B cell (primary cell): Measurements from ENCODE around the gene SEPTIN5. TPM values are rescaled to one million over a fixed set of nuclear protein-coding genes. Genes with fewer than 3 reads are reported as not detected.
A peak's percentile ranks its signal among the peaks of the same experiment; 100 is the strongest.

Experiments
- ATAC-seq: fragments of 200-7000 bp; cut with Tn5 transposase; one replicate; pipeline ENCODE4 v1.10.0; 2021; ENCODE audit warnings: low read depth, mild to moderate bottlenecking, moderate number of reproducible peaks, moderate library complexity
- CTCF ChIA-PET: fragments of 350-600 bp; sonication (Branson Sonifier 250); formaldehyde crosslinking; loops from one replicate; lab custom pipeline; 2021; ENCODE audit warnings: antibody characterized with exemption, inconsistent platforms; lab: Charles Lee
- POLR2A ChIA-PET: fragments of 350-600 bp; sonication (Branson Sonifier 250); formaldehyde crosslinking; loops from one replicate; lab custom pipeline; 2021; ENCODE audit warnings: antibody characterized with exemption; lab: Charles Lee
- DNase-seq: peaks from one replicate; pipeline ENCODE4 v3.0.0; 2013
- H2AFZ ChIP-seq: 2 replicates; pipeline ENCODE4 v1.6.1; 2012; ENCODE audit warnings: mild to moderate bottlenecking, low read depth, low read length; ENCODE audit not compliant: insufficient read depth, poor library complexity, severe bottlenecking
- H3K27ac ChIP-seq, 2 donors: 1 replicate in 1 of 2; 2 replicates in 1 of 2; pipeline ENCODE4 v1.5.1; 2012 to 2013; ENCODE audit warnings: low read length in 2 of 2, mild to moderate bottlenecking in 2 of 2, moderate library complexity in 1 of 2
- H3K27me3 ChIP-seq, 4 experiments: fragments of 200-600 bp in 1 of 4; sonication (generic) in 1 of 4; replicated peaks in 1 of 4; 1 replicate in 2 of 4; 2 replicates in 2 of 4; pipeline versions ENCODE4 v1.6.1 to v1.7.0; 2013 to 2016; ENCODE audit warnings: low read length in 3 of 4, mild to moderate bottlenecking in 2 of 4, mixed read lengths in 1 of 4, moderate library complexity in 1 of 4; ENCODE audit not compliant: insufficient read depth in 4 of 4, control insufficient read depth in 3 of 4; ENCODE audit errors: control extremely low read depth in 1 of 4
- H3K36me3 ChIP-seq, 2 experiments: replicated peaks in 1 of 2; 1 replicate in 1 of 2; 2 replicates in 1 of 2; pipeline versions ENCODE4 v1.6.1 to v1.7.1; 2013; ENCODE audit warnings: low read length in 1 of 2; ENCODE audit not compliant: insufficient read depth in 2 of 2, control insufficient read depth in 1 of 2; ENCODE audit errors: control extremely low read depth in 1 of 2, extremely low read depth in 1 of 2
- H3K4me1 ChIP-seq, 2 donors: fragments of 200-600 bp in 1 of 2; sonication (generic) in 1 of 2; 1 replicate in 1 of 2; 2 replicates in 1 of 2; pipeline versions ENCODE4 v1.5.1 to v1.6.1; 2013 to 2017; ENCODE audit warnings: low read length in 2 of 2; ENCODE audit not compliant: control insufficient read depth in 2 of 2, insufficient read depth in 2 of 2
- H3K4me2 ChIP-seq: replicated peaks from 2 replicates; pipeline ENCODE3; 2012; ENCODE audit warnings: mild to moderate bottlenecking, low read depth, low read length; ENCODE audit not compliant: poor library complexity, severe bottlenecking
- H3K4me3 ChIP-seq, 5 experiments: fragments of 200-600 bp in 1 of 5; sonication (generic) in 1 of 5; 1 replicate in 3 of 5; 2 replicates in 2 of 5; pipeline versions ENCODE4 v1.5.1 to v1.7.0; 2011 to 2016; ENCODE audit warnings: low read length in 4 of 5, mild to moderate bottlenecking in 4 of 5, low read depth in 2 of 5, control low read depth in 1 of 5, moderate library complexity in 1 of 5; ENCODE audit not compliant: insufficient read depth in 1 of 5; ENCODE audit errors: control extremely low read depth in 1 of 5, extremely low read depth in 1 of 5
- H3K79me2 ChIP-seq: fragments of 200-600 bp; sonication (generic); one replicate; pipeline ENCODE4 v1.6.0; 2016; ENCODE audit warnings: low read length; ENCODE audit not compliant: control insufficient read depth, insufficient read depth
- H3K9ac ChIP-seq: fragments of 200-600 bp; sonication (generic); 2 replicates; pipeline ENCODE4 v1.6.1; 2017; ENCODE audit warnings: mild to moderate bottlenecking, low read length, moderate library complexity
- H3K9me3 ChIP-seq, 3 donors: one replicate each; pipeline versions ENCODE4 v1.6.1 to v1.7.1; 2013; ENCODE audit warnings: low read length in 2 of 3; ENCODE audit not compliant: control insufficient read depth in 2 of 3, insufficient read depth in 1 of 3; ENCODE audit errors: control extremely low read depth in 1 of 3
- H4K20me1 ChIP-seq: 2 replicates; pipeline ENCODE4 v1.6.0; 2012; ENCODE audit warnings: mild to moderate bottlenecking, low read length; ENCODE audit not compliant: insufficient read depth, control insufficient read depth, poor library complexity, severe bottlenecking
- H3K27ac Mint-ChIP-seq: one replicate; pipeline ENCODE4 v1.8.0; 2021; ENCODE audit warnings: mixed read lengths
- H3K27me3 Mint-ChIP-seq: one replicate; pipeline ENCODE4 v1.8.0; 2021; ENCODE audit warnings: mixed read lengths
- H3K4me1 Mint-ChIP-seq: one replicate; pipeline ENCODE4 v1.8.0; 2021; ENCODE audit warnings: mixed read lengths
- H3K4me3 Mint-ChIP-seq: one replicate; pipeline ENCODE4 v1.8.0; 2021; ENCODE audit warnings: mixed read lengths
- H3K9me3 Mint-ChIP-seq: one replicate; pipeline ENCODE4 v1.8.0; 2022; ENCODE audit warnings: mixed read lengths; ENCODE audit not compliant: insufficient read depth
- EZH2 ChIP-seq: IDR thresholded peaks from 2 replicates; pipeline ENCODE4 v1.6.1; 2012; ENCODE audit warnings: borderline replicate concordance, low read depth, mild to moderate bottlenecking, moderate library complexity, low read length; ENCODE audit not compliant: insufficient read depth, poor library complexity, severe bottlenecking
- WGBS: methylation state at CpG from one replicate; pipeline ENCODE4 v1.1.5; 2013; ENCODE audit warnings: missing lambda C conversion rate; ENCODE audit not compliant: insufficient coverage; 5-methylcytosine and 5-hydroxymethylcytosine counted together
- intact Hi-C: fragments of 100-400 bp; cut with micrococcal nuclease; formaldehyde crosslinking; loops from one replicate; pipeline ENCODE4 v1.10.0; 2022
- polyA plus RNA-seq: library from polyadenylated mRNA; depleted of rRNA; stranded (reverse); fragments of >200 nt; gene quantifications from 2 replicates; pipeline ENCODE4 v1.2.3, GENCODE V29; 2012
- total RNA-seq, 2 donors: library from RNA; stranded (reverse); fragments of 120-200 nt in 1 of 2; gene quantifications; 1 replicate in 1 of 2; 2 replicates in 1 of 2; pipeline versions ENCODE4 v1.2.3 to v1.2.4, GENCODE V29; 2013 to 2022
- TF ChIP-seq, protein P1 (sequence below): fragments of 200-600 bp; IDR thresholded peaks from one replicate; pipeline ENCODE4 v1.8.0; 2022; ENCODE audit warnings: antibody characterized with exemption, mild to moderate bottlenecking

The SEPTIN5 gene
- total and polyA plus RNA-seq, 2 donors (not counting 1 experiment from before 2014, with no cell fraction given): 0.06 TPM; not detected in 1

DNA sequence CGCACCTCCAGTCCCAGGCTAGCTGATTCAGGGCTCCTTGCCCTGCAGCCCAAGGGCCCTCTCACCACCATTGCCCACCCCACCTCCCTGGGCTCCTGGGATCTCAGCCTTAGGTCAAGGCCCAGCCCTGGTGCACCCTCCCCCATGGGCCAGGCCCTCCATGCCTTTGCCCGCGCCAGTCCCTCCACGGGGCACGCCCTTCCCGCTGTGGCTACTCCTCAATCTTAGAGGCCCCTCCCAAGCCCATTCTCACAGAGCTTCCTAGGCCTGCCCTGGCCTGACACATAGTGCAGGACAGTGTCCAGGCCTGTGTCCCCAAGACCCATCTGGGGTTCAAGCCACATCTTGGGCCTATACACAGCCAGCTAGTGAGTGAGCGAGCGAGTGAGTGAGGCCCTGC lies 15.9 kb downstream of the SEPTIN5 start:
- POLR2A ChIA-PET: interaction anchor here (0.6 to 1.4 kb wide), 2 partner anchors 180 to 240 kb away, joined by 3 to 4 read pairs; no protein-coding TSS in a partner anchor
- Histone ChIP-seq H4K20me1 (no peaks in the 10 kb centered on the region), H3K4me2 (no peak overlapping the region), H3K36me3 (no peaks in the 10 kb centered on the region), H3K79me2 (no peaks in the 10 kb centered on the region), H2AFZ (peak overlapping the region; percentile 78), H3K27me3 (peaks cover 0 to 11% (median 0%) of the 10 kb centered on the region in 4 experiments), H3K9ac (no peak overlapping the region), H3K27ac (no peak overlapping the region), H3K4me3 (no peak overlapping the region), H3K9me3 (no peaks in the 10 kb centered on the region), H3K4me1 (peaks cover 6 to 9% of the 10 kb centered on the region in 2 donors)
- Mint-ChIP-seq H3K27me3 (peaks cover 7% of the 10 kb centered on the region), H3K4me3 (no peak overlapping the region), H3K9me3 (no peaks in the 10 kb centered on the region), H3K27ac (no peak overlapping the region), H3K4me1 (peaks cover 3% of the 10 kb centered on the region)
- intact Hi-C loops: loop anchor here (1.0 kb wide), 1 partner anchor 217 kb away; no protein-coding TSS in a partner anchor
- TF ChIP-seq, protein P1, sequence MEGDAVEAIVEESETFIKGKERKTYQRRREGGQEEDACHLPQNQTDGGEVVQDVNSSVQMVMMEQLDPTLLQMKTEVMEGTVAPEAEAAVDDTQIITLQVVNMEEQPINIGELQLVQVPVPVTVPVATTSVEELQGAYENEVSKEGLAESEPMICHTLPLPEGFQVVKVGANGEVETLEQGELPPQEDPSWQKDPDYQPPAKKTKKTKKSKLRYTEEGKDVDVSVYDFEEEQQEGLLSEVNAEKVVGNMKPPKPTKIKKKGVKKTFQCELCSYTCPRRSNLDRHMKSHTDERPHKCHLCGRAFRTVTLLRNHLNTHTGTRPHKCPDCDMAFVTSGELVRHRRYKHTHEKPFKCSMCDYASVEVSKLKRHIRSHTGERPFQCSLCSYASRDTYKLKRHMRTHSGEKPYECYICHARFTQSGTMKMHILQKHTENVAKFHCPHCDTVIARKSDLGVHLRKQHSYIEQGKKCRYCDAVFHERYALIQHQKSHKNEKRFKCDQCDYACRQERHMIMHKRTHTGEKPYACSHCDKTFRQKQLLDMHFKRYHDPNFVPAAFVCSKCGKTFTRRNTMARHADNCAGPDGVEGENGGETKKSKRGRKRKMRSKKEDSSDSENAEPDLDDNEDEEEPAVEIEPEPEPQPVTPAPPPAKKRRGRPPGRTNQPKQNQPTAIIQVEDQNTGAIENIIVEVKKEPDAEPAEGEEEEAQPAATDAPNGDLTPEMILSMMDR: no peak
- no peak for TF ChIP-seq EZH2
- 96% methylated on average over 8 of the region's 8 CpGs for WGBS
- DNase-seq (no peak), ATAC-seq (no peak)
- CTCF ChIA-PET: interaction anchor here (0.6 to 6.6 kb wide), 46 partner anchors 10 to 341 kb away, joined by 3 to 210 read pairs (median 4); partner anchors contain the start of genes COMT and TXNRD2

DNA sequence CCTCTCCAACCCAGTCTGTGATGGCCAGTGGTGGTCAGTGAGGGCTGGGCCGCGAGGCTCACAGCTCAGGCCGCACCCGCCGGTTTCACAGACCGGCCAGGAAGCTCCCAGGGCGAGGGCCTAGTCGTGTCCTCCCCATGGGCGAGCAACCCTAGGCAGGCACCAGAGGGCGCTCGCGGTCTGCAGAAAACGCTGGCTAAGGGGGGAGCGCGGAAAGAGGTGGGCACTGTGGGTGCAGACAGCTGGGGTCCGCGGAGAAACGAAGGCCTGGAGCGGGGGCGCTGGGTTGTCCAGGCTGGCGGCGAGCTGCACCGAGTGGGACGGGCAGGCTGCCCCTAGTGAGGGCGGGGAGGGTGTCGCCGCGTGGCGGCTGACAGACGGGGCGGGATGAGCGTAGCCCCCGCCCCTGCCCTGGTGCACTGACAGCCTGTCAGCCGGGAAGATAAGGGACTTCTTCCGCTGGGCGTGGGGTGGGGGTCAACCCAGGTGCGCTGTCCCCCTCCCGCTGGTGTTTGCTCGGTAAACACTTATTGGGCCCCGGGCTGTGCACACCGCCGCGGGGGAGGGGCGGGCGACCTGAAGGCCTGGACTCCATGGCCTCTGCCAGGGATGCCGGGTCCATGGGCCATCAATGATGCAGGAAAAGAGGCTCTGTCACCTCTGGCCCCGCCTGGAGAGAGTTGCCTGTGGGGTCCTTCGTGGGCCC lies 16.5 kb downstream of the SEPTIN5 start:
- Histone ChIP-seq H3K27me3 (peaks cover 0 to 9% (median 0%) of the 10 kb centered on the region in 4 experiments), H3K9ac (peak overlapping the region; percentile 63), H2AFZ (peak overlapping the region; percentile 78), H3K4me3 (peak overlapping the region in 4 of 5 experiments; percentile 10 to 45 (median 34)), H4K20me1 (no peaks in the 10 kb centered on the region), H3K9me3 (no peaks in the 10 kb centered on the region), H3K4me1 (peaks cover 6 to 9% of the 10 kb centered on the region in 2 donors), H3K79me2 (no peaks in the 10 kb centered on the region), H3K27ac (no peak overlapping the region), H3K4me2 (peak overlapping the region; percentile 93), H3K36me3 (no peaks in the 10 kb centered on the region)
- ChIA-PET POLR2A (interaction anchor here (0.6 to 1.4 kb wide), 2 partner anchors 179 to 240 kb away, joined by 3 to 4 read pairs; no protein-coding TSS in a partner anchor), CTCF (interaction anchor here (0.6 to 6.6 kb wide), 48 partner anchors 10 to 817 kb away, joined by 3 to 210 read pairs (median 4); partner anchors contain the start of genes COMT and TXNRD2)
- DNase-seq: peak; percentile 86
- no peak overlapping the region for H3K27ac Mint-ChIP-seq
- H3K4me1 Mint-ChIP-seq: peaks cover 2% of the 10 kb centered on the region
- H3K27me3 Mint-ChIP-seq: peaks cover 3% of the 10 kb centered on the region
- 7% methylated on average over 48 of the region's 48 CpGs for WGBS
- no peaks in the 10 kb centered on the region for H3K9me3 Mint-ChIP-seq
- peak overlapping the region; percentile 84 for H3K4me3 Mint-ChIP-seq
- intact Hi-C loops: loop anchor here (1.0 kb wide), 1 partner anchor 216 kb away; no protein-coding TSS in a partner anchor
- TF ChIP-seq, protein P1: peak; percentile 93
- no peak for TF ChIP-seq EZH2
- ATAC-seq: peak; percentile 90
